HG03039 (cell line): ENCODE data around the gene PLCH1.

Experiments
- ATAC-seq: cut with Tn5 transposase; IDR thresholded peaks from one replicate; pipeline ENCODE4 v1.9.1; 2021; ENCODE audit warnings: mild to moderate bottlenecking, moderate library complexity; ENCODE audit not compliant: unreplicated experiment

The PLCH1 gene

GRCh38 chr3:155747286-155747945 is 2.5 kb upstream of the PLCH1 start:
- no peak for ATAC-seq

- no peak for ATAC-seq
Measured at GRCh38 chr3:155746703-155747102, 1.8 kb upstream of the PLCH1 start.

GRCh38 chr3:155745795-155746550 is 1.1 kb upstream of the PLCH1 start:
- no peak for ATAC-seq

GRCh38 chr3:155744010-155744625 is 753 bp downstream of the PLCH1 start:
- peak; percentile 34 for ATAC-seq

GRCh38 chr3:155743606-155744005 is 1.3 kb downstream of the PLCH1 start:
- no peak for ATAC-seq

- no peak for ATAC-seq
Measured at GRCh38 chr3:155742349-155742965, 2.4 kb downstream of the PLCH1 start.

GRCh38 chr3:155741603-155742002 is 3.3 kb downstream of the PLCH1 start:
- no peak for ATAC-seq

- no peak for ATAC-seq
Measured at GRCh38 chr3:155741101-155741500, 3.8 kb downstream of the PLCH1 start.

GRCh38 chr3:155739154-155739553 is 5.7 kb downstream of the PLCH1 start:
- no peak for ATAC-seq

- no peak for ATAC-seq
Measured at GRCh38 chr3:155738580-155739076, 6.2 kb downstream of the PLCH1 start.

GRCh38 chr3:155737844-155738460 is 6.9 kb downstream of the PLCH1 start:
- peak; percentile 78 for ATAC-seq

- no peak for ATAC-seq
Measured at GRCh38 chr3:155736381-155736780, 8.5 kb downstream of the PLCH1 start.

- no peak for ATAC-seq
Measured at GRCh38 chr3:155730843-155731242, 14.0 kb downstream of the PLCH1 start.

GRCh38 chr3:155727836-155728235 is 17.0 kb downstream of the PLCH1 start:
- no peak for ATAC-seq

- no peak for ATAC-seq
Measured at GRCh38 chr3:155714295-155714718, 30.6 kb downstream of the PLCH1 start.

- ATAC-seq: peak; percentile 95
Measured at GRCh38 chr3:155712008-155712407, 32.9 kb downstream of the PLCH1 start.

- no peak for ATAC-seq
Measured at GRCh38 chr3:155704771-155705559, 39.9 kb downstream of the PLCH1 start.

GRCh38 chr3:155704061-155704460 is 40.8 kb downstream of the PLCH1 start:
- no peak for ATAC-seq

- no peak for ATAC-seq
Measured at GRCh38 chr3:155702745-155703591, 41.9 kb downstream of the PLCH1 start.
